Measurements from ENCODE around the gene NAV2.

- TF ChIP-seq EP300 (conservative IDR thresholded peaks at IDR 0.05; ENCODE audit: poor library complexity, severe bottlenecking), result no peak
- no peak for TF ChIP-seq POLR2AphosphoS5 (IDR thresholded peaks at IDR 0.05)
- TF ChIP-seq, protein P1, sequence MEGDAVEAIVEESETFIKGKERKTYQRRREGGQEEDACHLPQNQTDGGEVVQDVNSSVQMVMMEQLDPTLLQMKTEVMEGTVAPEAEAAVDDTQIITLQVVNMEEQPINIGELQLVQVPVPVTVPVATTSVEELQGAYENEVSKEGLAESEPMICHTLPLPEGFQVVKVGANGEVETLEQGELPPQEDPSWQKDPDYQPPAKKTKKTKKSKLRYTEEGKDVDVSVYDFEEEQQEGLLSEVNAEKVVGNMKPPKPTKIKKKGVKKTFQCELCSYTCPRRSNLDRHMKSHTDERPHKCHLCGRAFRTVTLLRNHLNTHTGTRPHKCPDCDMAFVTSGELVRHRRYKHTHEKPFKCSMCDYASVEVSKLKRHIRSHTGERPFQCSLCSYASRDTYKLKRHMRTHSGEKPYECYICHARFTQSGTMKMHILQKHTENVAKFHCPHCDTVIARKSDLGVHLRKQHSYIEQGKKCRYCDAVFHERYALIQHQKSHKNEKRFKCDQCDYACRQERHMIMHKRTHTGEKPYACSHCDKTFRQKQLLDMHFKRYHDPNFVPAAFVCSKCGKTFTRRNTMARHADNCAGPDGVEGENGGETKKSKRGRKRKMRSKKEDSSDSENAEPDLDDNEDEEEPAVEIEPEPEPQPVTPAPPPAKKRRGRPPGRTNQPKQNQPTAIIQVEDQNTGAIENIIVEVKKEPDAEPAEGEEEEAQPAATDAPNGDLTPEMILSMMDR (IDR thresholded peaks at IDR 0.05; ENCODE audit: poor library complexity, severe bottlenecking), result no peak
Measured at GRCh38 chr11:19832086-19832750, 119.6 kb downstream of the NAV2 start.

All from neural cell (in vitro differentiated cells).